ENCODE data around the gene AK8. TPM values are rescaled to one million over a fixed set of nuclear protein-coding genes. Genes with fewer than 3 reads are reported as not detected.

Gene AK8
- polyA plus RNA-seq, 3 donors = 0.08 TPM; not detected in 2

DNA sequence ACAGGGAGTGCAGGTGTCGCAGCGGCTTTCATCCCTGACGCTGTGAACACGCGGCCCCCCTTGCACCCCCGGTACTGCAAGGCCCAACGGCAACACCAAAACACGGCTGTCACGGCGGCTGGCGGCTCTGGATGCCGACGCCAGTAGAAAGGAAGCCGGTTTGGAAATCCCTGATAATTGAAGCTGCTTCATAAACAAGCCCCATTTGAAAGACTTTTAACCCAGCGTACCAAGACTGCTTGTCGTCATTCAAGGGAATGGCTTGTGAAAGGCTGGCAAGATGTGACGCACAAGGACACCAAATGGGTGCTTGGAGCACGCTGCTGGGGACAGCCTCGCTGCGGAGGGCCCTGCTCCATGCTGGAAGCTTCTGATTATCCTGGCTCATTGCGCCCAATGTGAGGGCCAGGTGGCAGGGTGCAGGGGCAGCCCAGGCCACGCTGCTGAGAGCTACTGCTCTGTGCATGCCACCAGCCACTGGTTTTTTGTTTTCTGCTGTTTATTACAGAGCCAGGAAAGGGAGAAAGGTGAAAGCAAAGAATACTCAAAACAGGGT is 144.7 kb downstream of the AK8 start:
- intact Hi-C loops (cut with micrococcal nuclease) = no loop called here
- WGBS (ENCODE audit: insufficient coverage) = 88% methylated on average over 21 of the region's 22 CpGs
- H3K36me3 Mint-ChIP-seq = no peaks in the 10 kb centered on the region

DNA sequence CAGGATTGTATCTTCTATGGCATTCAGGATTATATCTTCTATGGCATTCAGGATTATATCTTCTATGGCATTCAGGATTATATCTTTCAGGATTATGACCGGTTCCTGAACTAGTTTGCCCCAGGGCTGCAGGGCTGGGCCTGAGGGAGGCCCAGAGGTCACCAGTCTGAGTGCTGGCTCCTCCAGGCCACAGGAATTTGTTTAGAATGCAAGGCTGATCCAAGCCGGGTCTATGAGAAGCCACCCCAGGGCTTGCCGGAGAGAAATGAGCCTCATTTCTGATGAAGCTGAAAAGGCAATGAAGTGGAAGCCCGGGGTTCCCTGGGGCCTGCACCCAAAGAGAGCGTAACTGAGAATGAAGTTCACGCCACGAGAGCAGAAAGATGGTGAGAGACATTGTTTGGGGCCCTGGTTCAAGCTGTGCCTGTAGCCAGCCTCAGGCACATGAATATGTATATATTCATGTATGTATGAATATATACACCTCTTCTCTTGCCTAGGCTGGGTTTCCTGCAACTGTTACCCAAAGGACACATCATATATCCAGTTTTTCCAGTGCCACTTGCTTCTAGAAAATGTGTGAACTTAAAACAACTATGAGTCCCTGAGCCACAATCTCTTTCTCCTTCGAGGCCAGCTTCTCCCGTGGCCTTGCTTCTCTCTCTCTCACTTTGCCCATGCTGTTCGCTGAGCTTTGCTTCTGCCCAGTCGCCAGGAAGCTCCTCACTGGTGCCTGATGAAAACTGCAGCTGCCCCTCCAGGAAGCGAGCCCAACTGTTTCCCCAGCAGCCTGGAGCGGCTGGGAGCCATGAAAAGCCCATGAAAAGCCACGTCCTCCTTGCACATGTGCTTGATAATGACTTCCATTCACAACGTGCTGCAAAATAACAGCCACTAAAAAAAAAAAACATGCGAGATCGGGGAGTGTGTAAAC is 145.5 kb downstream of the AK8 start:
- TF ChIP-seq, protein P1, sequence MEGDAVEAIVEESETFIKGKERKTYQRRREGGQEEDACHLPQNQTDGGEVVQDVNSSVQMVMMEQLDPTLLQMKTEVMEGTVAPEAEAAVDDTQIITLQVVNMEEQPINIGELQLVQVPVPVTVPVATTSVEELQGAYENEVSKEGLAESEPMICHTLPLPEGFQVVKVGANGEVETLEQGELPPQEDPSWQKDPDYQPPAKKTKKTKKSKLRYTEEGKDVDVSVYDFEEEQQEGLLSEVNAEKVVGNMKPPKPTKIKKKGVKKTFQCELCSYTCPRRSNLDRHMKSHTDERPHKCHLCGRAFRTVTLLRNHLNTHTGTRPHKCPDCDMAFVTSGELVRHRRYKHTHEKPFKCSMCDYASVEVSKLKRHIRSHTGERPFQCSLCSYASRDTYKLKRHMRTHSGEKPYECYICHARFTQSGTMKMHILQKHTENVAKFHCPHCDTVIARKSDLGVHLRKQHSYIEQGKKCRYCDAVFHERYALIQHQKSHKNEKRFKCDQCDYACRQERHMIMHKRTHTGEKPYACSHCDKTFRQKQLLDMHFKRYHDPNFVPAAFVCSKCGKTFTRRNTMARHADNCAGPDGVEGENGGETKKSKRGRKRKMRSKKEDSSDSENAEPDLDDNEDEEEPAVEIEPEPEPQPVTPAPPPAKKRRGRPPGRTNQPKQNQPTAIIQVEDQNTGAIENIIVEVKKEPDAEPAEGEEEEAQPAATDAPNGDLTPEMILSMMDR (IDR thresholded peaks at IDR 0.05) = no peak
- H3K4me1 ChIP-seq (ENCODE audit: control insufficient read depth in 1 of 2, insufficient read depth in 2 of 2, low read length in 2 of 2) = no peaks in the 10 kb centered on the region
- H3K79me2 ChIP-seq (ENCODE audit: insufficient read depth, low read length) = no peaks in the 10 kb centered on the region
- no peaks in the 10 kb centered on the region for H3K36me3 ChIP-seq (replicated peaks in 1 of 2; ENCODE audit: control insufficient read depth in 1 of 2, insufficient read depth in 2 of 2, low read length in 2 of 2)
- no peaks in the 10 kb centered on the region for H3K4me1 Mint-ChIP-seq
- H3K9me3 Mint-ChIP-seq = peaks cover 0 to 2% (median 0%) of the 10 kb centered on the region in 7 donors
- no peak overlapping the region for H2AFZ ChIP-seq (ENCODE audit: insufficient read depth, low read depth, low read length, poor library complexity, severe bottlenecking)
- peaks cover 0 to 3% (median 2%) of the 10 kb centered on the region in 3 donors for H3K27me3 Mint-ChIP-seq (ENCODE audit: low read depth in 3 of 3)
- no peaks in the 10 kb centered on the region for H3K9me3 ChIP-seq (replicated peaks in 1 of 2; ENCODE audit: control insufficient read depth in 1 of 2, insufficient read depth in 1 of 2, low read length in 2 of 2)
- no peak overlapping the region for H3K27ac Mint-ChIP-seq
- 61% methylated on average over 15 of the region's 17 CpGs for WGBS (ENCODE audit: insufficient coverage)
- H3K4me3 Mint-ChIP-seq = no peak overlapping the region
- H3K4me3 ChIP-seq (replicated peaks in 1 of 3; ENCODE audit: low read depth in 2 of 3, low read length in 3 of 3) = no peak overlapping the region
- H4K20me1 ChIP-seq (ENCODE audit: insufficient read depth, low read length) = no peaks in the 10 kb centered on the region
- H3K27ac ChIP-seq (ENCODE audit: low read depth in 1 of 2, low read length in 2 of 2) = no peak overlapping the region
- H3K4me2 ChIP-seq (replicated peaks; ENCODE audit: extremely low read depth, low read length, poor library complexity, severe bottlenecking) = no peak overlapping the region
- intact Hi-C loops (cut with micrococcal nuclease) = no loop called here
- no peak for DNase-seq
- no peak overlapping the region for H3K9ac ChIP-seq (ENCODE audit: insufficient read depth, low read length, poor library complexity, severe bottlenecking)
- no peaks in the 10 kb centered on the region for H3K27me3 ChIP-seq (ENCODE audit: control insufficient read depth in 2 of 2, insufficient read depth in 2 of 2, low read length in 2 of 2)
- H3K36me3 Mint-ChIP-seq = no peaks in the 10 kb centered on the region

More for the DNA sequence above, 144.7 kb downstream of the AK8 start:
- H3K4me1 ChIP-seq (ENCODE audit: control insufficient read depth in 1 of 2, insufficient read depth in 2 of 2, low read length in 2 of 2) = no peaks in the 10 kb centered on the region
- H3K4me1 Mint-ChIP-seq = no peaks in the 10 kb centered on the region
- H3K27ac Mint-ChIP-seq = no peak overlapping the region
- H3K9me3 Mint-ChIP-seq = no peaks in the 10 kb centered on the region
- no peak overlapping the region for H3K4me3 ChIP-seq (replicated peaks in 1 of 3; ENCODE audit: low read depth in 2 of 3, low read length in 3 of 3)
- H3K27me3 Mint-ChIP-seq (ENCODE audit: low read depth in 3 of 3) = peaks cover 0 to 2% (median 2%) of the 10 kb centered on the region in 3 donors
- H4K20me1 ChIP-seq (ENCODE audit: insufficient read depth, low read length) = no peaks in the 10 kb centered on the region
- no peaks in the 10 kb centered on the region for H3K79me2 ChIP-seq (ENCODE audit: insufficient read depth, low read length)
- no peak overlapping the region for H3K4me3 Mint-ChIP-seq
- TF ChIP-seq, protein P1 (IDR thresholded peaks at IDR 0.05) = no peak
- H3K27ac ChIP-seq (ENCODE audit: low read depth in 1 of 2, low read length in 2 of 2) = no peak overlapping the region
- H3K9ac ChIP-seq (ENCODE audit: insufficient read depth, low read length, poor library complexity, severe bottlenecking) = no peak overlapping the region
- no peaks in the 10 kb centered on the region for H3K27me3 ChIP-seq (ENCODE audit: control insufficient read depth in 2 of 2, insufficient read depth in 2 of 2, low read length in 2 of 2)
- no peak for DNase-seq
- no peak overlapping the region for H3K4me2 ChIP-seq (replicated peaks; ENCODE audit: extremely low read depth, low read length, poor library complexity, severe bottlenecking)
- H3K36me3 ChIP-seq (replicated peaks in 1 of 2; ENCODE audit: control insufficient read depth in 1 of 2, insufficient read depth in 2 of 2, low read length in 2 of 2) = no peaks in the 10 kb centered on the region
- H2AFZ ChIP-seq (ENCODE audit: insufficient read depth, low read depth, low read length, poor library complexity, severe bottlenecking) = no peak overlapping the region
- no peaks in the 10 kb centered on the region for H3K9me3 ChIP-seq (replicated peaks in 1 of 2; ENCODE audit: control insufficient read depth in 1 of 2, insufficient read depth in 1 of 2, low read length in 2 of 2)
